Islet of Langerhans (tissue), 1 donor: ENCODE data around the gene MAP2K2.

Experiments
- FAIRE-seq: peaks from one replicate; lab custom pipeline; 2011; peaks lifted over from hg19 to GRCh38; lab: Jason Lieb, UNC

MAP2K2 gene

GRCh38 chr19:4077800-4078684, 45.9 kb downstream of the MAP2K2 start:
- FAIRE-seq, result no peak

GRCh38 chr19:4077007-4077374, 46.9 kb downstream of the MAP2K2 start:
- FAIRE-seq, result no peak

GRCh38 chr19:4075373-4075772, 48.5 kb downstream of the MAP2K2 start:
- FAIRE-seq, result no peak

DNA sequence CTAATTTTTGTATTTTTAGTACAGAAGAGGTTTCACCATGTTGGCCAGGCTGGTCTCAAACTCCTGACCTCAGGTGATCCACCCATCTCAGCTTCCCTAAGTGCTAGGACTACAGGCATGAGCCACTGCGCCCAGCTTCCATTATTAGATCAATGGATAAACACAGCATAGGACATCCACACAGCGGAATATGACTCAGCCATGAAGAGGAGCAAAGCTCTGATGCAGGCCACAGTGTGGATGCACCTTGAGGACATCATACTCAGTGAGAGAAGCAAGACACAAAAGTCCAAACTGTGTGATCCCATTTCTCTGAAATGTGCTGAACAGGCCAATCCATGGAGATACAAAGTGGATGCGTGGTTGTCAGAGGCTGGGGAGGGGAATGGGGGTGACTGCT, 52.3 kb downstream of the MAP2K2 start:
- FAIRE-seq, result no peak

GRCh38 chr19:4069331-4069959, 54.5 kb downstream of the MAP2K2 start:
- FAIRE-seq, result no peak

- no peak for FAIRE-seq
These were observed 55.6 kb downstream of the MAP2K2 start for GRCh38 chr19:4068047-4068966.

DNA sequence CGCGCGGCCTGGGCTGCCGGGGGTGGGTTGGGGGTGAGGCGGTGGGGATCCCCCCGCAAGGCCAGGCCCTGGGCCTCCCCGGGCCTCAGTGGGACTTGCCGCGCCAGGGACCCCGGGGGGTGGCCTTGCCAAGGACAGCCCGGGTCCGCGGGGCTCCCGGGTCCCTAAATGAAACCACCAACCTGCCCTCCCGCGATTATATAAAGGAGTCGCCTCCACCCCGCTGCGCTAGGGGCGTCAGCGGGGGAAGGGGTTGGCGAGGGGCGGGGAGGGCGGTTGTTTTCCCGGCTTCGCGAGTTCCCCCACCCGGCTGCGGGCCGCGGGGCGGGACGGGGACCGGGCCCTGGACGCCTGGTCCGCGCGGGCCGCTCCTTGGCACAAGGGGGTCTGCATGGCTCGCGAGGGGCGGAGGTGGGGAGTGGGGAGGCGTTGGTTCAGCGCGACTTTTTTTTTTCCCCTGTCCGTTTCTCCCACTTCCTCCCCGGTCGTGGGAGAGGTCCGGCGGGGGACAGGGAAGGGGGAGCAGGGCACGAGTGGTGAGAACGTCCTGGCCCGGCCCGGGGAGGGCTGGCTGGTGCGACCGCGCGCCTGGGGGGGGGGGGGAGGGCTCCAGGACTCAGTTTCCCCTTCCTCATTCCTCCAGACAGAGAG, 56.4 kb downstream of the MAP2K2 start:
- no peak for FAIRE-seq

DNA sequence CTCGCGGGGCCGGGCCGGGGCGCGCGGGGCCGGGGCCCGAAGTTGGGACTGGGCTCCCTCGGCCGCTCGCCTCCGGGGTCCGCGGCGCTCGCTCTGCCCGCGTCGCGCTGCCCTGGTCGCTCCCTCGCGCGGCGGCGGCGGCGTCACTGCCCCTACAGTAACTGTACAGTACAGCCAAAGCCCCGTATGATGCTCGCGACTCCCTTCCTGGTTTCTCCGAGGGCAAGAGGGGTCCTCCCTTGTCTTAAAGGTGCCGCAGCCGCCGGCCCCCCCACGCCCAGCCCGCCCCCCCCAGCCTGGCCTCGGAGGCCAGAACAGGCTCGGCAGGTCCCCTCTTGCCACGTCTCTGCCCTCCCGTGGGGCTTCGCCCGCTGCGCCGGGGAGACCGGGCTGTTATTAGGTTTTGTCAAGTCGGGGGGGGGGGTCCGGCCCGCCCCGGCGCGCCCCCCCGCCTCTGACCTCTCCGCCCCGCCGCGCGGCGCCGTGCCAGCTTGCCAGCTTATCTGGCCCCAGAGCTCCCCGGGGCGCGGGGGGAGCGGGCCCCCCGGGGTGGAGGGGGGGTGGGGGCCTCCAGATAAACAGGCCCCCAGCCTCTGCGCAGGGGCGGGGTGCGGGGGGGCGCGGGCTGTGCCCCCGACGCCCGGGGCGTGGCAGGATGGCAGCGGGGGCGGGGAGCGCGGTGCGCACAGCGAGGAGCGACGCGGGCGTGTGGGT, 57.1 kb downstream of the MAP2K2 start, which contains the start of gene ZBTB7A:
Gene ZBTB7A, minus strand, starts transcription at position 218 of the 714 bp plus-strand sequence. CDS start 11,667 bp downstream, outside the sequence.
- no peak for FAIRE-seq

DNA sequence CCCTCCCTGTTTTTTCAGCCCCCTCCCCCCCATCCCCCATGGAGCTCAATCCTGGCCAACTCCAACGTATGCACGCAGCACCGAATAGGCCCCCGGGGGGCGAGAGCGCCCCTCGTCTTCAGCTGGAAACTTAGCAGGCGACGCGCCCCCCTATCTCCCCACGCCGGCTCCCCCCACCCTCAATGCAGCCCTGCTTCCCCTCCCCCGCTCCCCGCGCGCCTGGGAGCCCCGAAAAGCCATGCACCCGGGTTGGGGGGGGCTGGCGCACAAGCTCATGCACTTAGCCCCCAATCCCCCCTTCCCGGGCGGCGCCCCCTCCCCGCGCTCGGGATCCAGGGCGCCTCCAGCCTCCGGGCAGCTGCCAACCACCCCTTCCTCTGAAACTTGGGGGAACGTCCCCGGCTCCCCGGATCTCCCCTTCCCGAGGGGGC, 57.7 kb downstream of the MAP2K2 start:
- no peak for FAIRE-seq

GRCh38 chr19:4065430-4066175, 58.3 kb downstream of the MAP2K2 start:
- FAIRE-seq, result no peak

DNA sequence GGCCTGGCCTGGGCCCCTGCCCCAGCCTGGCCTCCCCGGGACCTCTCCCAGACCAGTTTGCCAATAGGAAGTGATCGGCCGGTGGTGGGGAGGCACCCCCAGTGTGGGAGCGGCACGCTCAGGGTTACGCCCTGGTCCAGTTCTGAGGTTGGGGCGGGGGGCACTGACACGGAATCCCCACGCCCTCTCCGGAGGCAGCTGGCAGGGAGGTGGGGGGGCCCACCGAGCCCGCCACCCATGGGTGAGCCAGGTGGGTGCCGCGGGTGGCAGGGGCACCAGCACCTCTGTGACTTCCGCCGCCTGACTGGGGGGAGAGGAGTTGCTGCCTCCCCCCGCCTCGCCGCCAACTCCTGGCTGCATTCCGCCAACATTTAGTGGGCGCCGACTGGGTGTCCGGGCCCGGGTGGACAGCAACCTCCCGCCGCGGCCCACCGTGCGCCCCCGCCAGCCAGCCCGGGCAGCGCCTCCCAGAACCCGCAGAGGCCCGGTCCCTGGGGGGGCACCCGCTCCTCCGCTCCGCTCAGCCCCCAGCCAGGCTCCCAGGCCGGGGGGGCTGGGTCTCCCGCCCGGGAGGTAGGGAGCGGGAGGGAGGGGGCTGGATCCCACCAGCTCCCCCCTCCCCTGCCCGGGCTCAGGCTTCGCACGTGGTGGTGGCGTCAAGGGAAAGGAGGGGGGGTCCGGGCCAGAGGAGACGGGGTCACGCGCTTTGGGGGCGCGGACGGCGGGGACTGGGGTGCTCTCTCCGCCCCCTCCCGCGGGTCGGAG, 59.2 kb downstream of the MAP2K2 start:
- FAIRE-seq, result no peak

DNA sequence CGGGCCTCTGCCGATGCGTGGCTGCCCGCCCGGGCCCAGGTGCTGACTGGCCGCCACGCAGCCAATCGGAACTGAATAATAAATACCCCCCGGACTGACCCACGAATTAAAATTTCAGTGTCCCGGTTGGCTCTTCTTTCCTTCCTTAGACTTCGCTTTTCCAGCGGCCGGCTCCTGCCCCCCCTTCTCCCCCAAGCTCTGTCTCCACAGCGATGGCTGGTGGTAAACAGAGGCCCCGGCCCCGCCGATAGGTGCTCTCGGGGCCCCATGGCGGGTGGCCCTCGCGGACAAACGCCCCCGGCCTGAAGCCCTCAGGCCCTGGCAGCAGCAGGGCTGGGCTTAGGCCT, 59.8 kb downstream of the MAP2K2 start:
- no peak for FAIRE-seq

- no peak for FAIRE-seq
These were observed 60.4 kb downstream of the MAP2K2 start for GRCh38 chr19:4063369-4064148.

- FAIRE-seq, result no peak
These were observed 61.2 kb downstream of the MAP2K2 start for GRCh38 chr19:4062419-4063368.

DNA sequence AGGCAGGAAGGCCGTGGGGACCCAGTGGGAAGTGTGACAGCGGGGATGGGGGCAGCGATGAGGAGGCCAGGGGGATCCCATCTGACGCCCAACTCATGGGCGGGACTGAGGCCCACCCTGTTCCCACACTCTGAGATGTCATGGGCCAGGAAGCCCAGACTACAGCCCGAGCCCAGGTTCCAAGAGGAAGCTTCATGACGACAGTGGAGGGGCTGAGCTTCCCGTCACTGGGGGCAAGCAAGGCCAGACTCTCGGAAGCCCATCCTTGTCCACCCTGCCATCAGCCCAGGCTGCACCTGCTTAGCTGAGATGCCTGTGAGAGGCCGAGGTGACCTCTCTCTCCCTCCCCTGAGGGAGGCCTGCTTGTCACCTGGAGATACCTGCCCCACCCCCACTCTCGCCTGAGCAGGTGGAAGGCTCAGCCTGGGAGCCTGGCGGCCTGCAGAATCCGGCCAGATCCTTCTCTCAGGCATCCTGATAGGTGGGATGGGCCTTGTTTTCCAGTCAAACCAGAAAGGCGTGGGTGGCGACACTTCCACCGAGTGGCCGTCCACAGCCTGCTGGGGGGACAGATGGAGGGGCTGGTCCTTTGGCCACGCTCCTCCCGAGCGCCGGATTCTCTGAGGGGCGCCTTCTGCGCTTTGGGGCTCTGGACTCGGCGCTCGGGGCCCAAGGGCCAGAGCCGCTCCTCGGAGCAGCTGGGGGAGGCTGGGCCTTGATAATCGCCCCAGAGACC, 62.1 kb downstream of the MAP2K2 start:
- no peak for FAIRE-seq

- FAIRE-seq, result no peak
These were observed 62.7 kb downstream of the MAP2K2 start for GRCh38 chr19:4061178-4061682.

DNA sequence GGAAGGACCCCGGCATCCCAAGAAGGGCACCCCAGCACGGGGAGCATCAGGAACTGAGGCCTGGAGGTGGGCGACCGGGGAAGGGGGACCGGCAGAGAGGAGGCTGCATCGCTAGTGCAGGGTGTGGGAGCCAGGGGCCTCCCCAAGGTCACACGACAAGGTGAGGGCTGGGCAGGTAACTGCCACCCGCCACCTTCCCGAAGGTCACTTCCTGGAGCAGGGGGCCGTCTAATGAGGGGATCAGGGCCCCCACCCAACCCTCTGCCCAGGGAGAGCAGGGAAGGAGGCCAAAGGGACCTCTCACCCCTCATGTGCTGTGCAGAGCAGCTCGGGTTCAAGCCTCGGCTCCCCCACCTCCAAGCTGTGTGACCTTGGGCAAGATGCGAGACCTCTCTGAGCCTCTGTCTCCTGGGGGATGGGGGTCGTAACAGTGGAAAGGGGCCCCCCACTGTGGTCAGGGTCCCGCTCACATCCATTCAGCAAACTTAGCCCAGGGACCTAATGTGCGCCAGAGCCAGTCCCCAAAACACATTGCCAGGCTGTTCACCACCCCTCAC, 63.2 kb downstream of the MAP2K2 start:
- FAIRE-seq, result no peak
